ENCODE measurements around the gene ZNF443. TPM values are rescaled to one million over a fixed set of nuclear protein-coding genes. Genes with fewer than 3 reads are reported as not detected.
"Not testable (repeated sequence)": the region's sequence is repeated elsewhere in the genome, so short reads cannot be mapped to it uniquely, and the experiment has no call there.

Gene ZNF443
- total RNA-seq, 6 experiments from 2014 or later, result 1.00 to 3.1 (median 2.8) TPM

- H3K4me1 ChIP-seq, result no peaks in the 10 kb centered on the region
- no peaks in the 10 kb centered on the region for H3K36me3 ChIP-seq
- no peak overlapping the region for H3K4me3 ChIP-seq
- no peak overlapping the region for H3K27ac ChIP-seq
- H3K9me3 ChIP-seq, result peaks cover 0 to 5% (median 0%) of the 10 kb centered on the region in 4 donors
- no peaks in the 10 kb centered on the region for H3K27me3 ChIP-seq
- DNase-seq (no peak), ATAC-seq (no peak)
- intact Hi-C loops (cut with DNase I), result no loop called here
- TF ChIP-seq CTCF (IDR thresholded peaks at IDR 0.05), result no peak
- 63% methylated on average over 6 of the region's 6 CpGs for WGBS (ENCODE audit: insufficient coverage, low coverage, low lambda C conversion rate, missing lambda C conversion rate)
Observed at GRCh38 chr19:12453495-12453894, 12.7 kb upstream of the ZNF443 start.

- Histone ChIP-seq H3K27me3 (no peaks in the 10 kb centered on the region), H3K4me1 (no peaks in the 10 kb centered on the region), H3K4me3 (no peak overlapping the region), H3K27ac (no peak overlapping the region), H3K9me3 (peaks cover 0 to 5% (median 0%) of the 10 kb centered on the region in 4 donors), H3K36me3 (no peaks in the 10 kb centered on the region)
- ATAC-seq (no peak), DNase-seq (no peak)
- TF ChIP-seq POLR2A (IDR thresholded peaks at IDR 0.05) (no peak), CTCF (IDR thresholded peaks at IDR 0.05) (no peak)
- WGBS (ENCODE audit: insufficient coverage, low coverage, low lambda C conversion rate, missing lambda C conversion rate), result 80% methylated on average over 10 of the region's 10 CpGs
- intact Hi-C loops (cut with DNase I), result no loop called here
Observed at GRCh38 chr19:12450844-12451243, 10.0 kb upstream of the ZNF443 start.

GRCh38 chr19:12448808-12449207, 8.0 kb upstream of the ZNF443 start:
- no CpG with 5 or more reads among the region's 2 CpGs for WGBS (ENCODE audit: insufficient coverage, low coverage, low lambda C conversion rate, missing lambda C conversion rate)

GRCh38 chr19:12439686-12440540, 908 bp downstream of the ZNF443 start:
- Histone ChIP-seq H3K4me3 (peak overlapping the region; percentile 55 to 75 (median 62)), H3K27ac (peak overlapping the region in 1 of 3 donors; percentile 62)
- WGBS (ENCODE audit: insufficient coverage, low coverage, low lambda C conversion rate, missing lambda C conversion rate), result 4% methylated on average over 7 of the region's 28 CpGs
- peak; percentile 23 to 57 (median 48) for DNase-seq
- H3K27me3 ChIP-seq; H3K9me3 ChIP-seq; H3K4me1 ChIP-seq; intact Hi-C loops (cut with DNase I); H3K36me3 ChIP-seq: not testable (repeated sequence)
- ATAC-seq, result peak; percentile 48 to 60 (median 54)

More at GRCh38 chr19:12448808-12449207, 8.0 kb upstream of the ZNF443 start:
- ATAC-seq (no peak), DNase-seq (no peak)
- Histone ChIP-seq H3K4me1 (no peaks in the 10 kb centered on the region), H3K9me3 (peaks cover 0 to 5% (median 0%) of the 10 kb centered on the region in 4 donors), H3K27ac (no peak overlapping the region), H3K27me3 (no peaks in the 10 kb centered on the region), H3K36me3 (no peaks in the 10 kb centered on the region), H3K4me3 (no peak overlapping the region)
- intact Hi-C loops (cut with DNase I), result no loop called here
- no peak for TF ChIP-seq CTCF (IDR thresholded peaks at IDR 0.05)
- no peak for TF ChIP-seq POLR2A (IDR thresholded peaks at IDR 0.05)

- H3K4me1 ChIP-seq; intact Hi-C loops (cut with DNase I); DNase-seq; H3K27ac ChIP-seq; H3K4me3 ChIP-seq; ATAC-seq; H3K27me3 ChIP-seq; H3K9me3 ChIP-seq: not testable (repeated sequence)
- WGBS (ENCODE audit: insufficient coverage, low coverage, low lambda C conversion rate, missing lambda C conversion rate), result 98% methylated on average over 6 of the region's 6 CpGs
- peaks cover 0 to 11% (median 5%) of the 10 kb centered on the region in 4 donors for H3K36me3 ChIP-seq
Observed at GRCh38 chr19:12430726-12431299, 10.0 kb downstream of the ZNF443 start.
